Panc1 (cell line): ENCODE results near the gene SULT2B1. TPM values are rescaled to one million over a fixed set of nuclear protein-coding genes. Genes with fewer than 3 reads are reported as not detected.

Experiments
- ATAC-seq: fragments of 200-7000 bp; cut with Tn5 transposase; 2 replicates; pipeline ENCODE4 v1.9.1; 2020; ENCODE audit warnings: mild to moderate bottlenecking, moderate library complexity
- BruUV-seq: library from RNA; stranded (reverse); fragments of 400-500 nt; replicated peaks from 2 replicates; lab custom pipeline; 2021; lab: Mats Ljungman, UMichigan
- CTCF ChIA-PET: fragments of 300-600 bp; sonication (Branson Sonifier 250); formaldehyde crosslinking; loops from one replicate; lab custom pipeline; 2022; ENCODE audit warnings: antibody characterized with exemption; lab: Charles Lee
- POLR2A ChIA-PET: fragments of 300-600 bp; sonication (Branson Sonifier 250); formaldehyde crosslinking; loops from one replicate; lab custom pipeline; 2022; ENCODE audit warnings: antibody characterized with exemption; lab: Charles Lee
- DNase-seq: peaks from one replicate; pipeline ENCODE4 v3.0.0-alpha.2; 2010; ENCODE audit warnings: low read depth, low spot score
- H3K27ac ChIP-seq: 2 replicates; pipeline ENCODE4 v1.5.1; 2011; ENCODE audit warnings: mild to moderate bottlenecking, low read length, inconsistent platforms
- H3K27me3 ChIP-seq: fragments of 200-500 bp; sonication (Bioruptor generic); 2 replicates; pipeline ENCODE4 v1.6.0; 2014; ENCODE audit warnings: low read length, inconsistent platforms; ENCODE audit not compliant: control insufficient read depth, insufficient read depth
- H3K36me3 ChIP-seq: fragments of 200-500 bp; sonication (Bioruptor generic); 2 replicates; pipeline ENCODE4 v1.5.1; 2014; ENCODE audit warnings: inconsistent platforms, mild to moderate bottlenecking, low read length, moderate library complexity; ENCODE audit not compliant: control insufficient read depth, insufficient read depth
- H3K4me1 ChIP-seq: 2 replicates; pipeline ENCODE4 v1.5.1; 2011; ENCODE audit warnings: inconsistent platforms, mild to moderate bottlenecking, low read length, moderate library complexity; ENCODE audit not compliant: control insufficient read depth, insufficient read depth
- H3K4me3 ChIP-seq, 2 experiments: 2 replicates each; pipeline ENCODE4 v1.5.1; 2011 to 2012; ENCODE audit warnings: low read depth in 2 of 2, low read length in 2 of 2, mild to moderate bottlenecking in 2 of 2, inconsistent platforms in 1 of 2, moderate library complexity in 1 of 2
- H3K9me3 ChIP-seq: fragments of 200-500 bp; sonication (Bioruptor generic); 2 replicates; pipeline ENCODE4 v1.5.1; 2014; ENCODE audit warnings: low read depth, mild to moderate bottlenecking, inconsistent platforms, low read length, moderate library complexity; ENCODE audit not compliant: control insufficient read depth, insufficient read depth
- POLR2AphosphoS5 ChIP-seq: IDR thresholded peaks from 2 replicates; pipeline ENCODE4 v1.6.1; 2012; ENCODE audit warnings: mild to moderate bottlenecking, low read depth, low read length, moderate library complexity
- SIN3A ChIP-seq: IDR thresholded peaks from 2 replicates; pipeline ENCODE4 v1.6.1; 2012; ENCODE audit warnings: low read depth, mild to moderate bottlenecking, low read length, moderate library complexity, borderline replicate concordance; ENCODE audit not compliant: insufficient read depth
- TCF7L2 ChIP-seq: IDR thresholded peaks from 2 replicates; pipeline ENCODE4 v1.6.1; 2011; ENCODE audit warnings: mild to moderate bottlenecking, low read depth, low read length, inconsistent platforms
- in situ Hi-C: cut with HindIII; loops from 2 replicates; pipeline ENCODE4 v1.10.0; 2016; ENCODE audit warnings: low sequenced_read_pairs, low pct_unique_long_range_greater_than_20kb
- intact Hi-C: fragments of 100-400 bp; cut with micrococcal nuclease; formaldehyde crosslinking; loops from one replicate; pipeline ENCODE4 v1.10.0; 2022; ENCODE audit not compliant: unreplicated experiment
- total RNA-seq: library from RNA; stranded (reverse); gene quantifications from one replicate; pipeline ENCODE4 v1.2.1, GENCODE V29; 2021; ENCODE audit not compliant: unreplicated experiment
- TF ChIP-seq, protein P1 (sequence below): fragments of 450-650 bp; IDR thresholded peaks from 2 replicates; pipeline ENCODE4 v1.5.1; 2017; ENCODE audit warnings: mild to moderate bottlenecking
- TF ChIP-seq, protein P2 (sequence below), 2 experiments: IDR thresholded peaks; 2 replicates each; pipeline ENCODE4 v1.6.1; 2011 to 2012; ENCODE audit warnings: low read depth in 2 of 2, control low read depth in 1 of 2, low read length in 1 of 2, mild to moderate bottlenecking in 1 of 2, moderate library complexity in 1 of 2; ENCODE audit not compliant: insufficient read depth in 1 of 2

SULT2B1 gene
- total RNA-seq, 1 experiment from 2014 or later: 3.6 TPM

DNA sequence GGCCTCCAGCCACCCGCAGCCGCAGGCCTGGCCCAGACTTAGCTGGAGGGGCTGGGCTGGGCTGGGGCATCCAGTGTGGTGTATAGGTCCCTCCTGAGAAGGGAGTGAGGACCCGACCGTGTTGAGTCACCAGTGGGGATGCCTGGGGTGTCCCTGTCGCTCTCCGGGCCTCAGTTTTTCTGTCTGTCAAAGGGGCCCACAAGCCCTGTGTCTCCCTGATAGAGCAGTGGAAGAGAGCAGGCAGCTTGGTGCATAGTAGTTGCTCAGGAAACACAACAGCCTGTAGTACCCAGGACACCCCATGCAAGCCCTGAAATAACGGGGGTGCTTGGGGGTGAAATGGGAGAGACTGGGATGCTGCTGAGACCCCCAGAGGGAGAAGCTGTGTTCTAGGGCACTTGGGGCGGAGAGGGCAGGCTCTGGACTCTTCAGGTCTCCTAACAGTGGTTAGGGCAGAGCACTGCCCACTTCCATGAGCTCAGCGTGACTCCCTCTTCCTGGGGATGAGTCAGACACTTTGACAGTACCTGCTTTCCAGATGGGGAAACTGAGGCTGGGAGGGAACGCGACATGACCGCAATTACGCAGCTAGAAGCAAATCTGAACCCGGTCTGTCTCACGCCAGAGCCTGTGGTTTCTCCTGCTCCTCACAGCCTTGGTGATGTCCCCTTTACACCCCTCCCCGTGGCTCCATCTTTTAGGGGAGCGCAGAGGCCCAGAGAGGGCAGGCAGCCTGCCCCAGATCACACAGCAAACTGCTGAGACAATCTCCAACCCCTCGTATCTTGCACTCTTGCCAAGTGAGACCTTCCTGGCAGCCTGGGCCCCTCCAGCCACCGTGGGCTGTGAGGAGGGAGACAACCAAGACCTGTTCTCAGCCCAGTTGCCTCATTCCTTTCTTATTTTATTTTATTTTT, 692 bp downstream of the SULT2B1 start:
- BruUV-seq: no TSS peak
- ATAC-seq (no peak), DNase-seq (no peak)
- no peaks in the 10 kb centered on the region for H3K36me3 ChIP-seq
- in situ Hi-C loops (no loop called here), intact Hi-C loops (no loop called here)
- TF ChIP-seq POLR2AphosphoS5 (no peak), TCF7L2 (no peak), SIN3A (no peak)
- TF ChIP-seq, protein P1, sequence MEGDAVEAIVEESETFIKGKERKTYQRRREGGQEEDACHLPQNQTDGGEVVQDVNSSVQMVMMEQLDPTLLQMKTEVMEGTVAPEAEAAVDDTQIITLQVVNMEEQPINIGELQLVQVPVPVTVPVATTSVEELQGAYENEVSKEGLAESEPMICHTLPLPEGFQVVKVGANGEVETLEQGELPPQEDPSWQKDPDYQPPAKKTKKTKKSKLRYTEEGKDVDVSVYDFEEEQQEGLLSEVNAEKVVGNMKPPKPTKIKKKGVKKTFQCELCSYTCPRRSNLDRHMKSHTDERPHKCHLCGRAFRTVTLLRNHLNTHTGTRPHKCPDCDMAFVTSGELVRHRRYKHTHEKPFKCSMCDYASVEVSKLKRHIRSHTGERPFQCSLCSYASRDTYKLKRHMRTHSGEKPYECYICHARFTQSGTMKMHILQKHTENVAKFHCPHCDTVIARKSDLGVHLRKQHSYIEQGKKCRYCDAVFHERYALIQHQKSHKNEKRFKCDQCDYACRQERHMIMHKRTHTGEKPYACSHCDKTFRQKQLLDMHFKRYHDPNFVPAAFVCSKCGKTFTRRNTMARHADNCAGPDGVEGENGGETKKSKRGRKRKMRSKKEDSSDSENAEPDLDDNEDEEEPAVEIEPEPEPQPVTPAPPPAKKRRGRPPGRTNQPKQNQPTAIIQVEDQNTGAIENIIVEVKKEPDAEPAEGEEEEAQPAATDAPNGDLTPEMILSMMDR: no peak
- TF ChIP-seq, protein P2, sequence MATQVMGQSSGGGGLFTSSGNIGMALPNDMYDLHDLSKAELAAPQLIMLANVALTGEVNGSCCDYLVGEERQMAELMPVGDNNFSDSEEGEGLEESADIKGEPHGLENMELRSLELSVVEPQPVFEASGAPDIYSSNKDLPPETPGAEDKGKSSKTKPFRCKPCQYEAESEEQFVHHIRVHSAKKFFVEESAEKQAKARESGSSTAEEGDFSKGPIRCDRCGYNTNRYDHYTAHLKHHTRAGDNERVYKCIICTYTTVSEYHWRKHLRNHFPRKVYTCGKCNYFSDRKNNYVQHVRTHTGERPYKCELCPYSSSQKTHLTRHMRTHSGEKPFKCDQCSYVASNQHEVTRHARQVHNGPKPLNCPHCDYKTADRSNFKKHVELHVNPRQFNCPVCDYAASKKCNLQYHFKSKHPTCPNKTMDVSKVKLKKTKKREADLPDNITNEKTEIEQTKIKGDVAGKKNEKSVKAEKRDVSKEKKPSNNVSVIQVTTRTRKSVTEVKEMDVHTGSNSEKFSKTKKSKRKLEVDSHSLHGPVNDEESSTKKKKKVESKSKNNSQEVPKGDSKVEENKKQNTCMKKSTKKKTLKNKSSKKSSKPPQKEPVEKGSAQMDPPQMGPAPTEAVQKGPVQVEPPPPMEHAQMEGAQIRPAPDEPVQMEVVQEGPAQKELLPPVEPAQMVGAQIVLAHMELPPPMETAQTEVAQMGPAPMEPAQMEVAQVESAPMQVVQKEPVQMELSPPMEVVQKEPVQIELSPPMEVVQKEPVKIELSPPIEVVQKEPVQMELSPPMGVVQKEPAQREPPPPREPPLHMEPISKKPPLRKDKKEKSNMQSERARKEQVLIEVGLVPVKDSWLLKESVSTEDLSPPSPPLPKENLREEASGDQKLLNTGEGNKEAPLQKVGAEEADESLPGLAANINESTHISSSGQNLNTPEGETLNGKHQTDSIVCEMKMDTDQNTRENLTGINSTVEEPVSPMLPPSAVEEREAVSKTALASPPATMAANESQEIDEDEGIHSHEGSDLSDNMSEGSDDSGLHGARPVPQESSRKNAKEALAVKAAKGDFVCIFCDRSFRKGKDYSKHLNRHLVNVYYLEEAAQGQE (IDR thresholded peaks at IDR 0.05; ENCODE audit: insufficient read depth in 1 of 2, low read depth in 2 of 2, low read length in 1 of 2): no peak
- H3K27me3 ChIP-seq: no peaks in the 10 kb centered on the region
- no peak overlapping the region for H3K4me3 ChIP-seq
- ChIA-PET CTCF (no interaction called here), POLR2A (interaction anchor here (0.5 kb wide), 1 partner anchor 101 kb away, joined by 7 read pairs; no protein-coding TSS in a partner anchor)
- H3K4me1 ChIP-seq: peaks cover 27% of the 10 kb centered on the region
- peak overlapping the region; percentile 75 for H3K27ac ChIP-seq
- H3K9me3 ChIP-seq: no peaks in the 10 kb centered on the region

- in situ Hi-C loops (no loop called here), intact Hi-C loops (no loop called here)
- Histone ChIP-seq H3K4me1 (peaks cover 27% of the 10 kb centered on the region), H3K4me3 (no peak overlapping the region), H3K36me3 (no peaks in the 10 kb centered on the region), H3K27ac (peak overlapping the region; percentile 75), H3K27me3 (no peaks in the 10 kb centered on the region), H3K9me3 (no peaks in the 10 kb centered on the region)
- ATAC-seq: peak; percentile 80
- ChIA-PET POLR2A (interaction anchor here (0.5 to 0.6 kb wide), 2 partner anchors 15 to 180 kb away, joined by 4 to 8 read pairs; no protein-coding TSS in a partner anchor), CTCF (interaction anchor here (0.5 to 0.9 kb wide), 4 partner anchors 8 to 295 kb away, joined by 3 to 13 read pairs (median 4); no protein-coding TSS in a partner anchor)
- BruUV-seq: no TSS peak
- DNase-seq: no peak
- TF ChIP-seq, protein P2 (IDR thresholded peaks at IDR 0.05; ENCODE audit: insufficient read depth in 1 of 2, low read depth in 2 of 2, low read length in 1 of 2): no peak
- peak; percentile 44; the same call in 1 of the 2 replicates for TF ChIP-seq POLR2AphosphoS5
- TF ChIP-seq, protein P1: no peak
- TF ChIP-seq TCF7L2: peak; percentile 80
- no peak for TF ChIP-seq SIN3A
Observed at GRCh38 chr19:48553676-48554384, 1.9 kb downstream of the SULT2B1 start.
